Ascending aorta (tissue), 2 donors: ENCODE measurements around the gene SETBP1. TPM values are rescaled to one million over a fixed set of nuclear protein-coding genes. Genes with fewer than 3 reads are reported as not detected.

ENCODE experiments used
- DNase-seq, 2 donors: peaks; one replicate each; pipeline ENCODE4 v3.0.0-alpha.2; 2019; ENCODE audit warnings: low spot score in 2 of 2
- H3K27ac ChIP-seq, 2 donors: fragments of 200-600 bp; sonication (generic); one replicate each; pipeline ENCODE4 v1.5.1; 2016 to 2017; ENCODE audit warnings: mild to moderate bottlenecking in 1 of 2
- H3K27me3 ChIP-seq: fragments of 200-600 bp; sonication (generic); one replicate; pipeline ENCODE4 v1.5.1; 2017
- H3K36me3 ChIP-seq, 2 donors: fragments of 200-600 bp; sonication (generic); one replicate each; pipeline ENCODE4 v1.5.1; 2016
- H3K4me1 ChIP-seq, 2 donors: fragments of 200-600 bp; sonication (generic); one replicate each; pipeline ENCODE4 v1.5.1; 2016 to 2017; ENCODE audit warnings: mild to moderate bottlenecking in 1 of 2
- H3K4me3 ChIP-seq, 2 donors: fragments of 200-600 bp; sonication (generic); one replicate each; pipeline ENCODE4 v1.5.1; 2016 to 2017; ENCODE audit warnings: mild to moderate bottlenecking in 1 of 2
- H3K9me3 ChIP-seq, 2 donors: fragments of 200-600 bp; sonication (generic); one replicate each; pipeline ENCODE4 v1.5.1; 2016
- CTCF ChIP-seq, 3 experiments: fragments of 200-600 bp in 2 of 3; fragments of 450-650 bp in 1 of 3; sonication (generic) in 2 of 3; IDR thresholded peaks; one replicate each; pipeline ENCODE4 v1.5.1; 2016 to 2019; ENCODE audit warnings: antibody characterized with exemption in 3 of 3, mild to moderate bottlenecking in 1 of 3, moderate library complexity in 1 of 3
- intact Hi-C: fragments of 100-400 bp; cut with DNase I; formaldehyde crosslinking; loops from one replicate; pipeline ENCODE4 v1.15.1; 2023
- total RNA-seq: library from RNA; depleted of rRNA; stranded (reverse); fragments of >200 nt; gene quantifications from one replicate; pipeline ENCODE4 v1.1.0, GENCODE V29; 2016

Gene SETBP1
- total RNA-seq, 1 donor from 2014 or later, result 23.5 TPM

GRCh38 chr18:45046961-45047360 is 366.3 kb downstream of the SETBP1 start:
- H3K27ac ChIP-seq, result no peak overlapping the region
- no peak overlapping the region for H3K4me3 ChIP-seq
- H3K27me3 ChIP-seq, result no peaks in the 10 kb centered on the region
- H3K36me3 ChIP-seq, result peaks cover 0 to 5% of the 10 kb centered on the region in 2 donors
- intact Hi-C loops, result no loop called here
- TF ChIP-seq CTCF (IDR thresholded peaks at IDR 0.05), result no peak
- H3K4me1 ChIP-seq, result no peaks in the 10 kb centered on the region
- H3K9me3 ChIP-seq, result no peaks in the 10 kb centered on the region
- no peak for DNase-seq

GRCh38 chr18:45049578-45050319 is 369.1 kb downstream of the SETBP1 start:
- Histone ChIP-seq H3K9me3 (no peaks in the 10 kb centered on the region), H3K27me3 (no peaks in the 10 kb centered on the region), H3K36me3 (peaks cover 0 to 5% of the 10 kb centered on the region in 2 donors), H3K4me1 (no peaks in the 10 kb centered on the region), H3K4me3 (no peak overlapping the region), H3K27ac (no peak overlapping the region)
- TF ChIP-seq CTCF (IDR thresholded peaks at IDR 0.05), result no peak
- intact Hi-C loops, result no loop called here
- DNase-seq, result no peak

- Histone ChIP-seq H3K9me3 (no peaks in the 10 kb centered on the region), H3K4me3 (no peak overlapping the region), H3K4me1 (no peaks in the 10 kb centered on the region), H3K27ac (no peak overlapping the region), H3K27me3 (no peaks in the 10 kb centered on the region), H3K36me3 (no peaks in the 10 kb centered on the region)
- no peak for TF ChIP-seq CTCF (IDR thresholded peaks at IDR 0.05)
- DNase-seq, result no peak
- intact Hi-C loops, result no loop called here
Measured at GRCh38 chr18:45050712-45051601, 370.3 kb downstream of the SETBP1 start.

- no peak for DNase-seq
- H3K27me3 ChIP-seq, result no peaks in the 10 kb centered on the region
- no peaks in the 10 kb centered on the region for H3K9me3 ChIP-seq
- no peak overlapping the region for H3K4me3 ChIP-seq
- intact Hi-C loops, result no loop called here
- H3K4me1 ChIP-seq, result no peaks in the 10 kb centered on the region
- no peak overlapping the region for H3K27ac ChIP-seq
- H3K36me3 ChIP-seq, result no peaks in the 10 kb centered on the region
- TF ChIP-seq CTCF (IDR thresholded peaks at IDR 0.05), result no peak
Measured at GRCh38 chr18:45054636-45055035, 373.9 kb downstream of the SETBP1 start.

- intact Hi-C loops, result no loop called here
- H3K27me3 ChIP-seq, result no peaks in the 10 kb centered on the region
- H3K27ac ChIP-seq, result no peak overlapping the region
- no peaks in the 10 kb centered on the region for H3K36me3 ChIP-seq
- H3K4me3 ChIP-seq, result no peak overlapping the region
- no peak for DNase-seq
- no peak for TF ChIP-seq CTCF (IDR thresholded peaks at IDR 0.05)
- no peaks in the 10 kb centered on the region for H3K4me1 ChIP-seq
- H3K9me3 ChIP-seq, result no peaks in the 10 kb centered on the region
Measured at GRCh38 chr18:45055811-45056210, 375.1 kb downstream of the SETBP1 start.
